HG02642 (cell line): ENCODE data around the gene BUD31.
"Not testable (repeated sequence)": the region's sequence is repeated elsewhere in the genome, so short reads cannot be mapped to it uniquely, and the experiment has no call there.

ENCODE experiments used
- ATAC-seq: cut with Tn5 transposase; IDR thresholded peaks from one replicate; pipeline ENCODE4 v1.9.1; 2021; ENCODE audit warnings: mild to moderate bottlenecking; ENCODE audit not compliant: unreplicated experiment, poor library complexity

BUD31 gene

DNA sequence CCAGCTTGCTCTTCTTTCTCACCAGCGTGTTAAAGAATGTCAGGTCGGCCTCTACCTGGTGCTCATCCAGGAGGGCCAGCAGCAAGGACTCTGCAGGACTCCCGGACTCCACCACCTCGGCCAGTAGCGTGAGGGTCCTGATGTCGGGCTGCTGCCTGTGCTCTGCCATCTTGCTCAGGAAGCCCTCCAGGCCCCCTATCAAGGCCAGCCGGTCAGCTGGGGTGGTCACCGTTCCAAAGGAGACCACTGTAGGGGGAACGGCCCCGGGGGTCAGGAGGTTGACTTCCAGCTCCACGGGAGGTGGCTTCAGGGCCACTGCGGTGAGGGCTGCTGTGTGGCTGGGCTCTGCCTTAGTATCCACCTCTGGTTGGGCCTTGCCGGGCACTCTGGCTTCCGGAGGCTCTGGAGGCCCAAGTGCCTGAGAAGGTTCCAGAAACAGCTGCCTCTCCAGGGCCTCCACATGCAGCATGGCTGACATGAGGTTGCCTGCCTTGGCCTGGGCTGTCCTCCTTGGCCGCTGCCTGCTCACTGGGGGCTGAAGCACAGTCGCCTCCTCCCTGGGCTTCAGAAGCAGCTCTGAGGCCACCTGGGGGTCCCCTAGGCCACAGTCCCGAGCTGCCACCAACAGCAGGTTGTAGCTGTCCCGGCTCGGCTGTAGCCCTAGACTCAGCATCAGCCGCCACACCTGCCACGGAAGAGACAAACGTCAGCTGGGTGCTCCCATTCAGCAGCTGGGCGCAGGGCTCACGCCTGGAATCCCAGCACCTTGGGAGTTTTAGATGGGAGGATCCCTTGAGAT lies 16.4 kb downstream of the BUD31 start:
- no peak for ATAC-seq

DNA sequence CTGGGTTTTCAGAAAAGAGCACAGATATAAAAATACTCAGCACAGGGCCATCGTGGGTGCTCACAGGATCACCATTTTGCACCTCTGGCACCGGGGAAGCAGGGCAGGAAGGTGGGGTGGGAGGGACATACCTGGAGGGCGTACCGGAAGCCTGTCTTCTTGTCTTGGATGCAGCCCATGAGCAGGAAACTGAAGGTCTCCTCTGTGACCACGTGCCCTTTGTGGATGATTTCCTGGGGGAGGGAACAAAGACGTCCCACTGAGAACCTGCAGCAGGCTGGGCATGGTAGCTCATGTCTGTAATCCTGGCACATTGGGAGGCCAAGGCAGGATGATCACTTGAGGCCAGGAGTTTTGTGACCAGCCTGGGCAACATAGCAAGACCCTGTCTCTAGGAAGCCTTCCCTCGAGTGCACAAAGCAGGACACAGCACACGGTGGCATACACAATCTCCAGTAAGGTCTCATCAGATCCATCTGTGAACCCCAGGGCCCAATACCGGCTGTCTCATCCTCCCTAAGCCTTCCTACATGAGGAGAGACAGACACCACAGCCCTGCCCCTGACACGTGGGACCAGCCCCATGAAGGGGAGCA lies 20.3 kb downstream of the BUD31 start:
- no peak for ATAC-seq

DNA sequence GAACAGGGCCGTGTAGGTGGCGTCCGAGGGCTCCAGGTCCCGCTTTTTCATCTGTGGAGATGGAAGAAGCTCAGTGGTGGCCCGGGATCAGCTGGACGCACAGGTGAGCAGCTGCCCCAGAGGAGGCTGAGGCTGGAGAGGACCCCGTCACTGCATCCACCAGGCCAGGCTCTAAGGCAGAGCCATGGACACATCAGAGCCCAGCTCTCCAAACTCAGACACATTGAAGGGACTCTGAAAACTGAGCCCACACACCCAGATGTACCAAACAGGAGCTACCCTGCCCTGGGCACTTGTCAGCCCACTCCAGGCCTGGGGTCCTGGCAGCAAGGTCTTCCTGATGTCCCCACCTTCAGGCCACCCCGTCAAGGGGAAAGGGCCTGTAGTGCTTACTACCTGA lies 21.0 kb downstream of the BUD31 start:
- ATAC-seq, result no peak

- not testable (repeated sequence) for ATAC-seq
Measured at GRCh38 chr7:99431756-99432540, 23.2 kb downstream of the BUD31 start.

- ATAC-seq, result no peak
Measured at GRCh38 chr7:99433158-99433557, 24.4 kb downstream of the BUD31 start.

GRCh38 chr7:99437946-99438572 lies 29.3 kb downstream of the BUD31 start:
- peak; percentile 4 for ATAC-seq

GRCh38 chr7:99438573-99439480 lies 30.1 kb downstream of the BUD31 start, which contains the start of the genes CPSF4 and PTCD1:
TSS of gene CPSF4 (plus strand) at chr7:99438943. CDS start at chr7:99439083, 140 bp downstream.
TSS of gene PTCD1 (minus strand) at chr7:99438798. CDS start at chr7:99435242, 3,556 bp downstream.
- ATAC-seq, result peak; percentile 95

- no peak for ATAC-seq
Measured at GRCh38 chr7:99440195-99440594, 31.4 kb downstream of the BUD31 start.

GRCh38 chr7:99446096-99446495 lies 37.3 kb downstream of the BUD31 start:
- no peak for ATAC-seq

DNA sequence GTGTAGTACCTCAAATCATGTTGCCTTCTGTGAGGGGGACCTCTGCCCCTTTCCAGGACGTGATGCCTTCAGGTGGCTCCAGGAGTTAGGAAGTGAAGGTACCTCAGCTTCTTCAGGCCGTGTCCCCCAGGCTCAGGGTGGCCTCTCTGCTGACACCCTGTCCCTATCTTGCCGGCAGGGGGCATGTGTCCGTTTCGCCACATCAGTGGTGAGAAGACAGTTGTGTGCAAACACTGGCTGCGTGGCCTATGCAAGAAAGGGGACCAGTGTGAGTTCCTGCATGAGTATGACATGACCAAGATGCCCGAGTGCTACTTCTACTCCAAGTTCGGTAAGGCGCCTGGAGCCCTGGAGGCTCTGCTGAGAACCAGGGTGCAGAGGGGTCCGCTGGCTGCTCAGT lies 39.2 kb downstream of the BUD31 start:
- no peak for ATAC-seq

DNA sequence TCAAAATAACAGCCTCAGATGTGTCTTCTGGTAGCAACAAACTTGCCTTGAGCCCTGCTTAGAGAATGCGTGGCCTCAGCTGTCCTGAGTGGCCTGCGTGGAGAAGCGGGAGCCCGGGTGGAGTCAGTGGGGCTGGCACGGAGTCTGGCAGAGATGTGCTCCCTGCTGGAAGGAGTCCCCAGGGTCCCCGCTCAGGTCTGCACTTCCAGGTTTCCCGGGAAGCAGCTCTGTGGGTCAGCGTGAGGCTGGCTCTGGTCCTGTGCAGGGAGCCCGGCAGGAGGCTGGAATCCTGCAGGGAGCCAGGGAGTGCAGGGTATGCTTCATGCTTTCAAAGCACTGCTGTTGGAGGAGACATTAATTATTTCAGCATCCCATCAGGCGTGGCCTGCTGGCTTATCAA lies 40.1 kb downstream of the BUD31 start:
- no peak for ATAC-seq

GRCh38 chr7:99449326-99449725 lies 40.6 kb downstream of the BUD31 start:
- ATAC-seq, result no peak

GRCh38 chr7:99451936-99452335 lies 43.2 kb downstream of the BUD31 start:
- no peak for ATAC-seq

- ATAC-seq, result no peak
Measured at GRCh38 chr7:99452541-99452940, 43.8 kb downstream of the BUD31 start.

DNA sequence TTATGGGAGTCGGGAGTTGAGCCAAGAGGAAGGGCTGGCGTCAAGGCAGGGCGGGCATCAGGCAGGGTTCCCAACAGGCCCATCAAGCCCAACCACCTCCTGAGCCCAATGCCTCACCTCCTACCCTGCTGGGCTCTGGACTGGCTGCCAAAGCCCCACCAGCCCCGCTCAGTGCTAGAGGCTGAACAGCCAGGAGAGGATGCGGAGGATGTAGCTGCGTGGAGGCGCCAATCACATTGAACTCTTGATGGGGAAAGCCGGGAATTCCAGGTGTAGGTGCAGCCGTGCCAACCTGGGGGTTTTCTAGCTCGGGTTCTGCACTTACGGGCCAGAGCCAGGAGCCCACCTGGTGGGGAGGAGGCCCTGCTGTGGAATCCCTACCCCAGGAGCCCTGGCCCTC lies 44.3 kb downstream of the BUD31 start:
- ATAC-seq, result no peak

GRCh38 chr7:99455874-99456273 lies 47.1 kb downstream of the BUD31 start:
- no peak for ATAC-seq

- ATAC-seq, result no peak
Measured at GRCh38 chr7:99456288-99456687, 47.5 kb downstream of the BUD31 start.

DNA sequence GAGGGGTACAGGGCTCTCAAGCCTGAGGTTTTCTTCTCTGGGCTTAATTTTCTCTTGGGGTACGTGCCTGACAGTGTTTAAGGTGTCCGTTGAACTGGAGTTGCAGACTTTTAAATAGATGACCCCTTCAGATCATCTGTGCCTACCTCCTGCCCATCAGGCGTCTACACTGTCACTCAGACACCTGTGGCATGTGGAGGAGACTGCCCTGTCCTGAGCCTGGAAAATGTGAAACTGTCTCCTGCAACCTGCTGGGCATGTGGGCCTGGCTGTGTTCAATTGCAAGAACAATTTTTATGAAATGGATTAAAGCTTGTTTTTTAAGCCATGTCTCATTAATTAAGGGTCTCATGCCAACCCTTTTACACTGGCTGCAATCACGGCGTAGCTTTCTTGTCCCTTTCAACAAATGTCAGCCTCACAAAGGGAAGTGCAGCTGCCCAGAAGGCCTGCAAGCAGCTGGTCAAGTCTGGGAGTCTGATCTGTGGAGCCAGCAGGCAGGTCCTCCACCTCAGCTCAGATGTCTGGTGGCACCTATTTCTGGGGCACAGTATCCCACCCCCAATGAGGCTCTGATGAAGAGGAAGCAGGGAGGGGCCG lies 48.4 kb downstream of the BUD31 start:
- ATAC-seq, result no peak
